VCaP (cell line): ENCODE measurements around the gene MALAT1.

Experiments
- H3K27ac ChIP-seq: fragments of 450-650 bp; 2 replicates; pipeline ENCODE4 v1.5.1; 2017
- CTCF ChIP-seq: fragments of 450-650 bp; conservative IDR thresholded peaks from 2 replicates; pipeline ENCODE4 v1.5.1; 2017; ENCODE audit warnings: mild to moderate bottlenecking, moderate library complexity

Gene MALAT1

GRCh38 chr11:65487467-65488272 lies 11.2 kb upstream of the MALAT1 start:
- H3K27ac ChIP-seq: peak overlapping the region; percentile 100
- no peak; the same call in 1 of the 2 replicates for TF ChIP-seq CTCF

GRCh38 chr11:65488273-65489034 lies 10.4 kb upstream of the MALAT1 start:
- H3K27ac ChIP-seq: peak overlapping the region; percentile 100
- TF ChIP-seq CTCF: no peak

DNA sequence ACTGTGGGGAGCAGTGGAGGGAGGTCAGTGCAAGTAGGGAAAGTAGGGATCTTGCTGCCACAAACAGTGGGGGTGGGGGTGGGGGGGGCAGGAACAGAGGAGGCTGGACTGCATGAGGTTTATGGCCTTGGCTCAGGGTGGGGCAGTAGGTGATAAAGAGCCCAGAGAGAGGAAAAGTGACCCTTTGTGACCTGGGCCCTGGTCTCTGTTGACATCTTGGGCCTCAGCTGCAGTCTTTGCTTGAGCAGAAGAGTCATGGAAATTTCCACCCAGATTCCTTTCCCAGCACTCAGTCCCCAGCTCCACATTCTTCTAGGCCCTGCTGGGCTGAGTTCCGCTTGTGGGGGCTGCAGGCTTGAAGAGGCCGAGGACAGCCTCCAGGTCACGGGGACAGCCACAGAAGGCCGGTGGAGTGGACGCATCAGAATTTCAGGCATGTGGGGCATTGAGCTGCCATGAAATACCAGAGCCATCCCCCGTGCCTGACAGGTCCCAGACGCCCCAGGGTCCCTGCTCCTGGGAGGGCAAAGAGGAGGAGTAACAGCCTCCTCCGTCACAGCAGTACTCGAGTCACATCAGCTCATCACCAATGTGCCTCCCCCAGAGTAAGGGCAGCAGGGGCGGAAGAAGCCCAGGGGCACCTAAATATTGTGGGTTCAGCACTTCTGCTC lies 9.7 kb upstream of the MALAT1 start:
- H3K27ac ChIP-seq: peak overlapping the region; percentile 100
- TF ChIP-seq CTCF: no peak

GRCh38 chr11:65489706-65490320 lies 9.0 kb upstream of the MALAT1 start:
- H3K27ac ChIP-seq: peak overlapping the region; percentile 100
- no peak for TF ChIP-seq CTCF

- TF ChIP-seq CTCF: no peak
- peak overlapping the region; percentile 100 for H3K27ac ChIP-seq
These were observed 7.7 kb upstream of the MALAT1 start for GRCh38 chr11:65491163-65491465.

- H3K27ac ChIP-seq: peak overlapping the region; percentile 100
- no peak for TF ChIP-seq CTCF
These were observed 7.0 kb upstream of the MALAT1 start for GRCh38 chr11:65491614-65492386.

GRCh38 chr11:65492387-65492636 lies 6.5 kb upstream of the MALAT1 start:
- H3K27ac ChIP-seq: peak overlapping the region; percentile 100
- no peak for TF ChIP-seq CTCF
